ENCODE results near the gene KCND3.

Gene KCND3

DNA sequence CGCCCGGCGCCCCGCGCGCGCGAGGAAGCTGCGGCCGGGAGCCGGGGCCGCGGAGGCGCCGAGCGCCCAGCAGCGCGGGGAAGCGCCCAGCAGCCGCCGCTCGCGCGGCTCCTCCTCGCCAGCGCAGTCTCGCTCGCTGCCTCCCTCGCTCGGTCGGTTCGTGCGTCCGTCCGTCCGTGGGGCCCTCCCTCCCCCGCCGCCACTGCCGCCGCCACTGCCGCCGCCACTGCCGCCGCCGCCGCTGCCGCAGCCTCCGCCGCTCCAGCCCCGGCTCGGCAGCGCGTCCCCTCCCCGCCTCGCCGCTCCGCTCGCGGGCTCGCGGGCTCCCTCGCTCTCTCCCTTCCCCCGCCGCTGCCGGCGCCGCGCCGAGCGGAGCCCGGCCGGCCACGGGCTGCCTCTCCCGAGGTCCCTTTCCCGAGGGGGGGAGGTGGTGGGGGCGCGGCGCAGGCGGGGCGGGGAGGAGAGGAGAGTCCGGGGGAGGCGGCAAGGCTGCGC lies at the start of gene KCND3:
Gene KCND3 (minus strand): TSS at position 138 of the 495 bp plus-strand sequence.
- DNase-seq, result peak in 22 of 51 donors; percentile 19 to 72 (median 49)

DNA sequence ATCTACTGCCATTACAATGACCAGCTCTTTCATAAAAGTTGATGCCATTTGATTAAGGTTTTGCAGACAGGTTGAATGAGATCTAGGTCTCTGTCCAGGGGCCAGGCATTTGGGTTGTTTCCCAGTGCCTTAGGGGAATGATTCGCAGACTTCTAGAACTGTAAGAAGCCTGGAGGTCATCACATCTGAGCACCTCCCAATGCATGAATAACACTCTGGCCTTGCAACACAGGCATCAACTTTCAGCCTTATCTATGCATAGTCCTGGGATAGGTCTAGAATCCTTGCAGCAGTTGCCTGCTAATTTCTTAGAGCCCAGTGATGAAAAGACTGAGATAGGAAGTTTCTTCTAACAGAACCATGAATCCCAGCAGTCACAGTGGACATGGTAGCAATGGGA lies 44.8 kb upstream of the KCND3 start:
- DNase-seq, result no peak

DNA sequence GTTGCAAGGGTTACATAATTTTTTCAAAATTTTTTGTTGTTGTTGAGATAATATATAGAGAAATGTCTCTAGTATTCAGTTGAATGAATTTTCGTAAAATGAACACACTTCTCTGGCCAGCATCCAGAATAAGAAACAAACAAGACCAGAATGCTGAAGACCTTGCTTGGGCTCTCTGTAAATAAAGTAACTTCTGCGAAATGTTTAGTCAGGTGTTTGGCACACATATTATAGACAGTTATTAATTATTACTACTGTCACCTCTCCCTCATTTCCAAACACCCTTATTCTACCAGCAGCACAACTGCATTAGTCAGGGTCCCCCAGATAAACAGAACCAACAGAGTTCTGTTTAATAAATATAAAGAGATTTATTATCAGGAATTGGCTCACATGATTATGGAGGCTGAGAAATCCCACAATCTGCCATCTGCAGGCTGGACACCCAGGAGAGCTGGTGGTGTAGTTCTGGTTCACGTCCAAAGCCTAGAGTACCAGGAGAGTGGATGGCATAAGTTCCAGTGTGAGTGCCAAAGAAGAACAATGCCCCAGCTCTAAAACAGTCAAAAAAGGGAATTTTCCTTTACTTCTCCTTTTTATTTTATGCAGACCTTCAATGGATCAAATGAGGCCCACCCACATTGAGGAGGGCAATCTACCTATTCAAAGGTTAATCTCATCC lies 44.1 kb upstream of the KCND3 start:
- no peak for DNase-seq

DNA sequence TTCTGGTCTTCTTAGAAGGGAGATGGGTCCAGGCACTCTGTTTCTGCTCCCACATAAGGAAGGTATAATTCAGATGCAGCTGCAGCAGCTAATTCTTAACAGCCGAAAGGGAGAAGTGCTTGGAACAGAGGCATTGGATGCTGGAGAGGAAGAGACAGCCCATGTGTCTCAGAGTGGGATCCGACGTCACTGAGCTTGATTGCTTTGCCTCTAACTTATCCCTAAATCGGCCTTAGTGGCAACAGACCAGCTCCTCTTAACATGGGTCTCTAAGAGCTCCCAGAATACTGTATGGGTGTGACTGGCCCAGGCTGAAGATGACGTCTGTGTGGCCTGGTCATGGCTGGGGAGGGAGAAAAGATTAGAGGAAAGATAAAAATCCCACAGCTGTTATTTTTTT lies 40.7 kb upstream of the KCND3 start:
- no peak for DNase-seq

DNA sequence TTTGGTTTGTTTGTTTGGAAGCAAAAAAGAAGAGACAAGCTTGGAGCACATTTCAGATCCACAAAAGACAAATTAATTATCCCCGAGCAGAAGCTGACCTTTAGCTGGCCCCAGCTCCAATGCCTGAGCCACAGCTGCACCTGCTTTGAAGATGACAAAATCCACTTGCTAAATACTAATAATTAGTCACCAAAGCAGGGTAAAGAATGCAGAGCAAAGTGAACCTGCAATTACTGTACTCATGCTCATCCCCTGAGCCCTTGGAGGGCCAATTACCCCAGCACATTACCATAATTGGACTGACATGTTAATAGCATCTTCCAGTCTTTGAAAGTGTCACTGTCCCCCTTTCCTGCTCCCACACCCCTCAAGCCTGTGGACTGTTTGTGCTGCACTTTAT lies 38.2 kb upstream of the KCND3 start:
- no peak for DNase-seq

DNA sequence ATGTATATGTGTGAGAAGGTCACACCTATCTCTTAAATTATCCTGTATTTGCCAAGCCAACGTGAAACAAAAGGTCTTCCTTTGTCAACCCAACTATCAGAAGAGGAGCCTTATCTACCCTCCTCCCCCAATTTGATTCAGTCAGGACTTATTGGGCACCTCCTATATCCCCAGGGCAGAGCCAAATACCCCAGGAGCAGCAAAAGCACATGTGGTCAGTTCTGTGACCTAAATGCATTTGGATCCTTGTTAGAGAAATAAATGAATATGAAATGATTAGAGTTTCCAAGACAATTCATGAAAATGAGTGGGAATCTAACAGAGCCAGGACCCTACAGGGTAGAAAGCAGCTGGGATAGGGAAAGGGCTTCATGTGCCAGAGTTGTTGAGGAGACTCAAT lies 37.0 kb upstream of the KCND3 start:
- no peak for DNase-seq

DNA sequence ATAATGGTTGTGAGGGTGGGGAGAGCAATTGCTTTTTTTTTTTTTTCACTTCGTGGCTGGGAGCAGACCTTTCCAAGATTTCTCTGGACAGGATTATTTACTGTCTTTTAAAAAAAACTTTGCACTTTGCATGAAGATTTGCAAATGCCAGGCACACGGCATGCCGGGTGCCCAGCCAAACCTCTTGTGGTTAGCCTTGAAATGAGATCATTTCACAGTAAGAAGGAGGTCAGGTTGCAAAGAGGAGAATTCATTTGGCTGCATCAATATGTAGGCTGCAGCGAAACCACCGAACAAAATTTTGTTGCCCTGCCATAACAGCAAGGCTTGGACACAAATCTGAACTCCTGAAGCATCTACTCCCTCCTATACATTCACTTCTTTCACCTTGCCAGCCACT lies 36.5 kb upstream of the KCND3 start:
- no peak for DNase-seq

DNA sequence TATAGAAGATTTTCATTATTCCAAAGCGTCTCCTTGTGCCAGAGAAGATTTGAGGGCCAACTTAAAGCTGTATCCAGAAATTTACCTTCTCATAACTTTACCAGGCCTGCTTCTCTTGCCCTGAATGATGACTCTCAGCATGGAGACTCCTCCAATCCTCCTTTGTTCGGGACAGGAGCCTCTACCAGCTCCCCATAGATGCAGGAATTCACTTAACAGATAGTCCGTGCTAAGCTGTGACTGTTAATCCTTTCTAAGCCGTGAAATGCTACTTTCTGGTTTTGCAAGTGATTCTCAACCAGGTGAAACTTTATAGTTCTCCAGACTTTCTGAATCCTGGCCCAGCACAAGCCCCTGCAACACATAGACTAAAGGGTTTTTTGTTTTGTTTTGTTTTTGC lies 31.8 kb upstream of the KCND3 start:
- DNase-seq, result no peak

DNA sequence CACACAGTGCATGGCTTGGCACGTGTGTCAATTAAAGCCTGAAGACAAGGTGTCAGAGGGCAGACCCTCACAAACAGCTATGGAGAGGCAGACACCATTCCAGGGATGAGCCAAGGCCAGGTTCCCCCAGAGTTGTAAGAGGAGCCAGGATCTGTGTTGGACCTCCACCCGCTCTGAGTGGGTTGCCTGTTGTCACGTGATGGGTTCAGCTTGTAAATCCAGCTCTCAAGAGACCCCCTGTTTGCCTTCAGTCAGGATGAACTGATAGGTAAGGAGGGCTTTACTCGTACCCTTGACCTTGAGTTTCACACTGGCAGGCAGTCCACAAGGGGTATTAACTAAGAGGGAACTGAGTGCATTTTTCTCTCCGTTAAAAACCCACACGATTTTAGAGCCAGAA lies 27.7 kb upstream of the KCND3 start:
- no peak for DNase-seq

DNA sequence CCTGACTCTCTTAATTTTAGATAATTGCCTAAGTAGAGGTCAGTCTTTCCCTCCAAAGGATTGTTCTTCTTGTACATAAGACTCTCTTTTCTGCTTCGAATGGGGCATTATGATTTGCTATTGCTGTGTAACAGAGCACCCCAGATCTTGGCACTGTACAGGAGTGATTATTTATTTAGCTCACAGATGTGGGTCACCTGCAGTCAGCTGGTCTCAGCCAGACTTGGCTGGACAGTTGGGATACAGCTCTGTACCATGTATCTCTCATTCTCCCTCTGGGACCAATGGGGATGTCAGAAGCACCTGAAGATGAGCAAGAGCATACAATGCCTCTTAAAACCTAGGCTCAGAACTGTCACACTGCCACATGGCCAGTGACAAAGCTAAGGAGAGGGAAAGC lies 23.4 kb upstream of the KCND3 start:
- DNase-seq, result no peak

DNA sequence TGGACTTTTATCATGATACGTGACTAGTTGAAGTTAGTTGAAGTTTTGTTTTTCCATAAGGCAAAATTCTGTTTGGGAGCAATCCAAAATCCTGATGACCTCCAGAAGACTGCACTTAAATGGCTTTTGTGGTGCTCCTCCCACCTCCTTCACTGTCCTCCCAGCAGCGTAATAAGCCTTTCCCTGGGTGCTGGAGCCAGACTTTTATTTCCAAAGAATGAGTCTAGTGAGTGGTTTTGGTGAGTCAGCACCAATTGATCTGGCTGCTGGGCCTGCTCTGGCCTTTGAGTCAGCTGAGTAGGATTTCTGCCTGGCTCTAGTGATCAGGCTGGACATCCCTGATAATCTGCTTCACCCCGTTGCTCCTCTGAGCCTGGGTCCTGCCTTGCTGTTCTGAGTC lies 21.7 kb upstream of the KCND3 start:
- DNase-seq, result peak in 4 of 51 donors; percentile 18 to 30 (median 24)

DNA sequence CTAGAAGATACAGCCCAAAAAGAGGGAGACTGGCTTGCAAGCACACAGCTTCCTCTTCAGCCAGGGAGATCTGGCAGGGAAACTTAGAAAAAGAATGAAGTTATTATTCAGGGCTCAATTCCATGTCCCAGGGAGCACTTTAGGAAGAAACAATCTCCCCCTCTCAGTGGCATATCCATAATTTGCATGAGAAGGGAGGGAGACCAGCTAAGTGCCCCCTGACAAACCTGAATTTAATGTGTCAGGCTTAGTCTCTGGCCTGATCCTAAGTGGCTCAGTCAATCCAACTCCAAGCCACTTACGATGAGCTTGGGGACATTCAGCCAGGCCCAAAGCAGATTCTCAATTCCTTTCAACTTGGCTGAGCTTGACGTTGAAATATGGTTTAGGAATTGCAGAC lies 17.7 kb upstream of the KCND3 start:
- DNase-seq, result no peak

DNA sequence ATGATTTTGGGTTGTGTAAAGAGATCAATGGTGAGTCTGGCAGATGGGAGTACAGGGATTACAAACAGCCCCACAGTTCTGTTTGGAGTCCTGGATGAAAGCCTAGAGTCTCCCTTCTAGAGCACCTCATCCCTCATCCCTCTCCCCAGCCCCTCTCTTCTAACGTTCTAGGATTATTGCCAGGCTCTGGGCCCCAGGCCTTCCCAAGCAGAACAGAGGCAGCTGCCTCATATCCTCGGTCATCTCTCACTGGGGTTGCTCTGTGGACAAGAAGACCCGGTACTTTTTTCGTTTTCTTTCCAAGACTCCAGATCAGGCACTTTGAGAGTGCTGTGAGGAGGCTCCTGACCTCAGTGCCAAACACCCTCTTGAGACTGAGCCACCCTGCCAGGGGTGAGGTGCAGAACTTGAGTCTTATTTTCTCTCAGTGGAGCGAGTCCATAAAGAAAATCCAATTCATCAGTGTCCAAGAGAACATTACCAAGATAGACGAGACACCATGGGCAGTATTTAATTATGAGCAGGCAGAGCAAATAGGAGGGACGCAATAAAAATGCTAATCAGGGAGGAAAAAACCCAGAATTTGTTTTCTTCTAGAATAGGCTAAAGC lies 17.1 kb upstream of the KCND3 start:
- no peak for DNase-seq

DNA sequence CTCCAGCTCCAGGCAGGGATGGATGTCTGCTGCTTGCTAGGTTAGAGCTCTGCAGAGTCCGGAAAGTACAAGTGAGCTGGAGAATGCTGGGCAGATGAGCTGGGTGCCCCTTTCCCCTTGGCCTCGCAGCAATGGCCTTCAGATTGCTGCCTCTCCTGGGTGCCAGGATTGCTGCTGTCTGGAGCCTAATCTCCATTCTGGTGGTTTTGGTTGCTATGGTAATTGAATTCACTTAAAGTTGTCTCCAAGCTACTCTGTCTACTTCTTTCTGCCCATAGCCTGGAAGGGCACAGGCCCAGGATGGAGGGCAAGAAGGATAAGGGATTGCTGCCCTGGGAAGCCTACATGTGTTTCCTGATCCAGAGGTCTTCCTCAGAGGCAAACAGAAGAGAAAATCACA lies 14.6 kb upstream of the KCND3 start:
- peak in 1 of 51 donors; percentile 11 for DNase-seq

DNA sequence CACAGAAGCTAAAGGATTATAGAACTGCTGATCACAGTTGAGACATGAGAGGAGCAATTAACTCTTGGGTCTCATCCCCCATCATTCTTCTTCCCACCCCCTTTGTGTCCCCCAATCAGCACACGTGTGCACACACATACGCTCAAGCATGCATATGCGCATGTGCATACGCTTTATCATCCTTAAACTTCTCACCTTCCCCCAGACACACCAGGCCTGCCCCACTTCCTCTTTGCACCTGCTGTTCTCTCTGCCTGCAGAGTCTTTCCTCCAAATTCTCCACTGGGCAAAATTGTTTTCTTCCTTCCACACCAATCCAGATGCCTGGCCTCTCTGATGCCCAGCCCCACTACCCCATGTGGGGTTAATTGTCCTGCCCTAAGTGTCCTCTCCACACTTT lies 13.0 kb upstream of the KCND3 start:
- no peak for DNase-seq

DNA sequence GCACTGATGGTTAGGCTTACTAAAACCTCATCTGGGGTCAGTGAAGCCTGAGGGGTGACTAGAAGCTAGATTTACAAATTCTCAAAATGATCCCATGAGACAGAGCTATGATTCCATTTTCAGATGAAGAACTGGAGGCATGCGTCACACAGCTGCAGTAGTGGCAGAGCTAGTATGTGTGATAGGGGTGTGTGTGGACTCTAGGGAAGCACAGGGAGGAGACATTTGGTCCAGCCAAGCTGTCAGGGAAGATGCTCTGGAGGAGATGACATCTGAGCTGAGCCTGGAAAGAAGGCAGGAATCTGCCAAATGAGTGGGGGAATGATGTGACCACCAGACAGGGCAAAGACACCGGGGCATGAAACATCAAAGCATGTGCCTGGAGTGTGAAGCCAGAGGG lies 12.0 kb upstream of the KCND3 start:
- no peak for DNase-seq

DNA sequence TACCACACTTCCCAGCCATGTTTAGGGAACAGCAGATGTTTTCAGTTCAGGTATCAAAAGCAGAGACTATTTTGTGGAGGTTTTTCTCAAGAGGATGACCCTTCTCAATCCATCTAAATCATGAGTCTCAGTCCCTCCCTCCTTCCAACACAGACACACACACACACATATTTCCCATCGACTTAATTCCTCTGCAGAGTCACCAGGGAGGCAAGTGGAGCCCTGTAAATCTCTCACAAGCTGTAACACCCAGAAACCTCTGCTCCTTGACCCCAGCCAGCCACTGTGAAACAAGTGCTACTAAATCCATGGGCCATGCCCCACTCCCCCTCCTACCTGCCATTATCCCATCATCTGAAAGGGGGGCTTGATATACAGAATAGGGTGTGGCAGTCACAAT lies 10.6 kb upstream of the KCND3 start:
- DNase-seq, result no peak

DNA sequence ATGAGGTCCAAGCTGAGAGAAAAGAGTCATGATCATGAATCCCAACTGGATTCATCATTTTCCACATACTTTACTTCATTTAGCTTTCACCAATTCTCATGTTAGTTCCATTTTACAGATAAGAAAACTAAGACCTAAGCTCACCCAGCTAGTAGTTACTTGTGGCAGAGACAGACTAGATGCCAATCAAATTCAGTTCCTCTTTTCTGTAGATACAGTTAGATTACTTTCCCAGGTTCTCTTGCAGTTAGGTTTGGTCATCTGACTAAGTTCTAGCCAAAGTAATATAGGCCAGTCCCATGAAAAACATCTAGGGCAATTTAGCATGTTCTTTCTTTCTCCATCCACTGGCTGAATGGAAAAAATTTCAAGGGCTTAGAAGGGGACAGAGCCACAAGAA lies 8.9 kb upstream of the KCND3 start:
- DNase-seq, result no peak

DNA sequence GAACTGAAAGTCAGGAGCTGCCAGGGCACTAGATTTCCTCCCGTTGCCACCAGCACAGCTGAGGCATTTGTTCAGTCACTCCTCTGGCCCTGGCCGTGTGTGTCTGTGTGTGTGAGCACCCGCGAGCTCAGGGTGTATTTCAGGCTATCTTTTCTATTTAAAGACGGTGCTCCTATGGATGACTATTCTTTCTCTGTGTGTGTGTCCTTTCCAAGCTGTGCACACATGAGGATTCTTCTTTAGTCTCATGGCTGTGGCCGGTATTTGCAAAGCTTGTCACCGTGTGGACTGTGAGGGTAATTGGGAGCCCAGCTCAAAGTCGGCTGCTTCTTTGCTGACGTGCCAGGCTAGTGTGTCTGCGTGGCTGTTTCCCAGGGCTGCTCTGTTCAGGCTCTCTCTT lies 3.0 kb upstream of the KCND3 start:
- peak in 2 of 51 donors; percentile 22 to 40 for DNase-seq

DNA sequence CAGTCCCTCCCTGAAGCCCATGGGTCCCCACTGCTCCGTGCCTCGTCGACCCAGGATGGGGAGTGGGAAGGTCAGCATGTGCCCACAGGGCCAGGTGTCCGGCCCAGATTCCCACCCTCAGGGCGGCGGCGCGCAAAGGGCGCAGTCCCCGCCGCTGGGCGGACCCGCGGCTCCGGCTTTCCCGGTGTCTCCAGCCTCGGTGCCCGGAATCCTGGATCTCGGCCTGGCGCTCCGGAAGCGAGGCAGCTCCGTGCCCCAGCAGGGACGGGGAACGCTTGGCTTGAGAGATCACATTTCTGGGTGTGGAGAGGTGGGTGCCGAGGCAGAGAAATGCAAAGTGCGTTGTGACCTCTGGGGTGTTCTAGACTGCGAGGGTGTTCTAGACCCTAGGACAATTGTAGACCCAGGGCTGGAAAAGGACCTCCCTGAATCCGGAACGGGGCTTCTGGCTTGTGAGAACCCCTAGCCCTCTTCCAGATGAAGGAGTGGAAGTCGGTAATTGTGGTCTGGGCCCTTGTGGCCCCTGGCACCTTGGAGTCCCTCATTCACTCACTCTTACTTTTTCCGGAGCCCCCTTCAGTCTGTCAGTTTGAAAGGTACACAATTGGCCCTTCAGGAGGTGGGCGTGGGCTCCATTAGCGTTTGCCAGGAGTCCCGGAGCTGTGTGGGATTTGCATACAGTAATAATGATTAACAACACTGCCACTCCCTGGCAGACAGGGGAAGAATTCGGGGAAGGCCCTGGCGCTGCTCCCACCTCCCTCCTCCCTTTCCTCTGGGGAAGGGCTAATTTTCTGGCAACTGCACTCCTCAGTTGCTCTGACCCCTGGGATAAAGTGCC lies 1.6 kb upstream of the KCND3 start:
- peak in 42 of 51 donors; percentile 5 to 81 (median 46) for DNase-seq

DNA sequence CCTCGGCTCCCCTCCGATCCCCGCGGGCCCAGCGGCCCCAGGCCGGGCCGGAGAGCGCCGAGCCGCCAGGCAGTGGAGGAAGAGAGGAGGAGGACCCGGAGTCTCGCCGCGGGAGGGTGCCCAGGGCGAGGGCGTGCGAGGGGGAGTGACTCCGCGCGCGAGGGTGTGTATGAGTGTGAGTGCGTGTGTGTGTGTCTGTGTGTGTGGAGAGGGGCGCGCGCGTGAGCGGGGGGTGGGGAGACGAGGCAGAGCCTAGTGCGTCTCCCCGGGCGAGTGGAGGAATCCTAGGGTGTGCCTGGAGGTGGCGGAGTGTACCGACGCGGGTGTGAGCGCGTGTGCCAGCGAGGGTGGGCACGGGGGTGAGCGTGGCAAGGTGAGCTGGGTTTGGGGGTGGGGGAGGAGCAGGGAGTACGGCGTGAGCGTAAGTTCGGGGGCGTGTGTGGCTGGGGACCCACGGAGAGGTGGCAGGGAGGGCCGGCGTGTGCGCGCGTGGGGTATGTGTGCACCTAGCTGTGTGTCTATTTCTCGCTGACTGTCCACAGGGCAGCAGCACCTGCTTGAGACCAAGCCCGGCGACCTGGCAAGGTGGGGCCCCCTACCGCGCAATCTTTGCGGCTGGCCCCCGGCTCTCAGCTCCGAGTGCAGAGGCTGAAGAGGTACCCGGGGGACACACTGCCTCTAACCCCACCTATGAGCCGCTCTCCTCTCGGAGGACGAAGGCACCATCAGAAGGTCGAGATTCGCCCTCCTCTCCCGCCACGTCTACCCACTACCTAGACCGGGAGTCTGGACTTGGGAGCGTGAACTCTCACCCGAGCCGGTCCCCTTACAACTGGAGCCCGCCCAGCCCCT lies 784 bp upstream of the KCND3 start:
- peak in 21 of 51 donors; percentile 16 to 68 (median 41) for DNase-seq

All from hypothalamus (tissue), 51 donors.